ENCODE data around the gene RBMS3. TPM values are rescaled to one million over a fixed set of nuclear protein-coding genes. Genes with fewer than 3 reads are reported as not detected.

RBMS3 gene
- total and polyA plus RNA-seq, 2 of the 13 experiments (the other 11 are each of a cell fraction or from before 2014, with no cell fraction given) = not detected

GRCh38 chr3:29268651-29269050, 12.2 kb upstream of the RBMS3 start:
- no peaks in the 10 kb centered on the region for H3K36me3 ChIP-seq (replicated peaks in 1 of 2; ENCODE audit: control insufficient read depth in 1 of 2, insufficient read depth in 2 of 2, low read length in 2 of 2)
- H3K9me3 ChIP-seq (ENCODE audit: low read length) = no peaks in the 10 kb centered on the region
- TF ChIP-seq ATF7 (IDR thresholded peaks at IDR 0.05) (peak; percentile 46), ATF7 (CRISPR knock-in tag; IDR thresholded peaks at IDR 0.05) (no peak), SNAPC4 (CRISPR knock-in tag; IDR thresholded peaks at IDR 0.05) (no peak)
- no peak overlapping the region for H3K4me2 ChIP-seq (ENCODE audit: low read depth, low read length)
- FAIRE-seq (no peak), DNase-seq (ENCODE audit: low spot score) (no peak), ATAC-seq (no peak)
- H3K9ac ChIP-seq (ENCODE audit: insufficient read depth, low read depth, low read length) = no peak overlapping the region
- no peak overlapping the region for H3K4me3 ChIP-seq (replicated peaks in 1 of 3; ENCODE audit: insufficient read depth in 1 of 3, low read depth in 2 of 3, low read length in 3 of 3)
- in situ Hi-C loops (cut with HindIII; ENCODE audit: extremely low pct_ligation_motif_present, low pct_unique_long_range_greater_than_20kb) (no loop called here), intact Hi-C loops (cut with micrococcal nuclease; ENCODE audit: unreplicated experiment) (no loop called here)
- no peaks in the 10 kb centered on the region for H3K4me1 ChIP-seq (ENCODE audit: insufficient read depth, low read length)
- ChIA-PET CTCF (ENCODE audit: low intra/inter-chr PET ratio, low total read pairs) (no interaction called here), POLR2A (no interaction called here)
- no peaks in the 10 kb centered on the region for H3K79me2 ChIP-seq (ENCODE audit: insufficient read depth, low read length)
- no TSS peak for BruUV-seq (replicated peaks)
- no peak overlapping the region for H2AFZ ChIP-seq (ENCODE audit: low read length)
- no peaks in the 10 kb centered on the region for H4K20me1 ChIP-seq (ENCODE audit: insufficient read depth, low read length)
- 40% methylated on average over 2 of the region's 2 CpGs for WGBS (ENCODE audit: low lambda C conversion rate)
- no peak overlapping the region for H3K27ac ChIP-seq (ENCODE audit: extremely low read length, insufficient read depth, low read length)
- H3K27me3 ChIP-seq (ENCODE audit: control insufficient read depth in 1 of 2, insufficient read depth in 2 of 2, low read length in 2 of 2) = no peaks in the 10 kb centered on the region

DNA sequence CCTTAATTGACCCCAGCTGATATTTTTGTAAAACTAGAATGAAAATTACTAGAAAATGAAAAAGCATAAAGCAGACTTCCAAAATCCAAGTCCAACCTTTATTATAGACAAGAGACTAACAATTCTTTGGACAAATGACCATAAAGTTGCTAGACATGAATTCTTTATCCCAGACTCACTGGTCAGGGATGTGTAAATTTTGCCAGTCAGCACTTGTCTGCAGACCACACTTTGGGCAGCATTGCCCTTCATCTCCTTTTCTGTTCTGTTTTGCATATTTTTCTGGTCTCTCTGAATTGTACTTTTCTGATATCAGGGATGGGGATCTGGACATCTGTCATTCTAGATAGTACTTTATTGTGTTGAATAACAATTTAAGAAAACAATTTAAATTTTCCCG, 10.1 kb upstream of the RBMS3 start:
- no peak overlapping the region for H3K4me2 ChIP-seq (ENCODE audit: low read depth, low read length)

More for the DNA sequence above, 10.1 kb upstream of the RBMS3 start:
- 94% methylated on average over 1 of the region's 1 CpG for WGBS (ENCODE audit: low lambda C conversion rate)
- Histone ChIP-seq H3K27me3 (ENCODE audit: control insufficient read depth in 1 of 2, insufficient read depth in 2 of 2, low read length in 2 of 2) (no peaks in the 10 kb centered on the region), H3K4me1 (ENCODE audit: insufficient read depth, low read length) (no peaks in the 10 kb centered on the region), H3K36me3 (replicated peaks in 1 of 2; ENCODE audit: control insufficient read depth in 1 of 2, insufficient read depth in 2 of 2, low read length in 2 of 2) (no peaks in the 10 kb centered on the region), H3K27ac (ENCODE audit: extremely low read length, insufficient read depth, low read length) (no peak overlapping the region), H3K79me2 (ENCODE audit: insufficient read depth, low read length) (no peaks in the 10 kb centered on the region), H3K9me3 (ENCODE audit: low read length) (no peaks in the 10 kb centered on the region), H4K20me1 (ENCODE audit: insufficient read depth, low read length) (no peaks in the 10 kb centered on the region), H2AFZ (ENCODE audit: low read length) (no peak overlapping the region), H3K4me3 (replicated peaks in 1 of 3; ENCODE audit: insufficient read depth in 1 of 3, low read depth in 2 of 3, low read length in 3 of 3) (no peak overlapping the region), H3K9ac (ENCODE audit: insufficient read depth, low read depth, low read length) (no peak overlapping the region)
- intact Hi-C loops (cut with micrococcal nuclease; ENCODE audit: unreplicated experiment) (no loop called here), in situ Hi-C loops (cut with HindIII; ENCODE audit: extremely low pct_ligation_motif_present, low pct_unique_long_range_greater_than_20kb) (no loop called here)
- no peak for FAIRE-seq
- TF ChIP-seq MAFF (IDR thresholded peaks at IDR 0.05; ENCODE audit: low read depth, low read length) = peak; percentile 79
- TF ChIP-seq ZNF790 (CRISPR knock-in tag; IDR thresholded peaks at IDR 0.05; ENCODE audit: borderline replicate concordance) = no peak
- TF ChIP-seq MAFK (conservative IDR thresholded peaks at IDR 0.05 in 1 of 2, IDR thresholded peaks at IDR 0.05 in 1 of 2; ENCODE audit: low read length in 2 of 2) = peak; percentile 78 to 84
- ChIA-PET POLR2A (no interaction called here), CTCF (ENCODE audit: low intra/inter-chr PET ratio, low total read pairs) (no interaction called here)
- ATAC-seq = no peak
- no TSS peak for BruUV-seq (replicated peaks)
- no peak for DNase-seq (ENCODE audit: low spot score)
